Measurements from ENCODE around the gene NFILZ.
A peak's percentile ranks its signal among the peaks of the same experiment; 100 is the strongest.
"Not testable (repeated sequence)": the region's sequence is repeated elsewhere in the genome, so short reads cannot be mapped to it uniquely, and the experiment has no call there.

Gene NFILZ

DNA sequence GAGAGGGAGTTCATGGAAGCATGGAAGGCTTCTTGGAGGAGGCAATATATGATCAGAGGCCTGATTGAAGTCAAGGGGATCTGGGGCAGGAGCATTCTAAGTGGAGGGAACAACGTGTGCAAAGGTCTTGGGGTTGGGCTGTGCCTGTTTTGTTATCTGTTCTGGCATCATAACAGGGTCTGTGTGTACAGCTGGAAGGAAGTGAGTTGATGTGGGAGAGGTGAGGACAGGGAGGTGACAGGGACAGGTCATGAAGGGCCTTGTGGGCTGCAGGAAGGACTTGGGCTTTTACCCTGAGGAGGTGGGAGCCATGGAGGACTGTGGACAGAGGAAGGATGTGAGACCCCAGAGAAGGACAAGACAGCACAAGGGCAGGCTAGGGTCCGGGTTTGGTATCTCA is 1.2 kb upstream of the NFILZ start:
- no peak overlapping the region for H3K27ac ChIP-seq (ENCODE audit: low read length)
- H3K36me3 ChIP-seq (ENCODE audit: control insufficient read depth in 1 of 2, insufficient read depth in 2 of 2, low read length in 2 of 2) = no peaks in the 10 kb centered on the region
- no peak overlapping the region for H3K4me3 ChIP-seq (ENCODE audit: low read depth in 1 of 2, low read length in 2 of 2)
- no peaks in the 10 kb centered on the region for H3K27me3 ChIP-seq (ENCODE audit: low read depth, low read length)
- H3K4me1 ChIP-seq (ENCODE audit: control insufficient read depth in 1 of 2, insufficient read depth in 2 of 2, low read length in 2 of 2) = peaks cover 0 to 6% of the 10 kb centered on the region in 2 donors
- H3K9me3 ChIP-seq (ENCODE audit: control insufficient read depth in 1 of 2, low read length in 2 of 2) = peaks cover 0 to 14% of the 10 kb centered on the region in 2 donors

DNA sequence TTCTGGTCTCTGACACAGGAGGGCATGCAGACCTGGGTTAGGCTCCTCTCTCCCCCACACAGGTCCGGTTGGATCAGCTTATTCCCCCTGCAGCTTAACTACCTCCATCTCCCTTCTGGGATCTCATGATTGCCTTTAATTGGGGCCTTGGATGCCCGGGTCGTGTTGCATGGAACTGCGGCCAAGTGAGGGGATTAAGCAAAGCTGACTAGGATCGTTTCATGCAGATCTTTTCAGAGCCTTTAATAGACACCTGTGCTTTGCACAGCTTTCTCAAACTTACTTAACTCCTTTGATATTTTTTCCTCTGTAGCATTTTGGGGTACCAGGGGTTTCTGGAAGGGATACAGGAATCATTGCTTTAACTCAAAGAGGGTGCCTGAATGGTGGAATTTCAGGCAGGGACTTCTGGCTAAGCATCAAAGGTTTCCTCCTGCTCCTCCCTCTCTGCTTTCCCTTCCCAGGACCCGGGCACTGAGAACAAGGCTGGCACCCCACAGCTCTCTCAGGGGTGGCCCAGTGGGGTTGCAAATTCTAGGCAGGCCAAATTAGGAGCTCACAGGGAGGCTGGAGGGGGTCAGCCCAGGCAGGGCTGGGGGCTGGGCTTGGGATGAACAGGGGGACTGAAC is 477 bp downstream of the NFILZ start:
- peak overlapping the region in 1 of 2 donors; percentile 8 for H3K4me3 ChIP-seq (ENCODE audit: low read depth in 1 of 2, low read length in 2 of 2)
- no peaks in the 10 kb centered on the region for H3K27me3 ChIP-seq (ENCODE audit: low read depth, low read length)
- no peak overlapping the region for H3K27ac ChIP-seq (ENCODE audit: low read length)
- H3K4me1 ChIP-seq (ENCODE audit: control insufficient read depth in 1 of 2, insufficient read depth in 2 of 2, low read length in 2 of 2) = peaks cover 0 to 6% of the 10 kb centered on the region in 2 donors
- peaks cover 0 to 14% of the 10 kb centered on the region in 2 donors for H3K9me3 ChIP-seq (ENCODE audit: control insufficient read depth in 1 of 2, low read length in 2 of 2)
- no peaks in the 10 kb centered on the region for H3K36me3 ChIP-seq (ENCODE audit: control insufficient read depth in 1 of 2, insufficient read depth in 2 of 2, low read length in 2 of 2)

GRCh38 chr19:8631425-8631819 is 989 bp downstream of the NFILZ start:
- no peak overlapping the region for H3K27ac ChIP-seq (ENCODE audit: low read length)
- H3K4me3 ChIP-seq (ENCODE audit: low read depth in 1 of 2, low read length in 2 of 2) = peak overlapping the region in 1 of 2 donors; percentile 8
- H3K4me1 ChIP-seq (ENCODE audit: control insufficient read depth in 1 of 2, insufficient read depth in 2 of 2, low read length in 2 of 2) = peaks cover 0 to 6% of the 10 kb centered on the region in 2 donors
- H3K27me3 ChIP-seq (ENCODE audit: low read depth, low read length) = no peaks in the 10 kb centered on the region
- no peaks in the 10 kb centered on the region for H3K36me3 ChIP-seq (ENCODE audit: control insufficient read depth in 1 of 2, insufficient read depth in 2 of 2, low read length in 2 of 2)
- peaks cover 0 to 14% of the 10 kb centered on the region in 2 donors for H3K9me3 ChIP-seq (ENCODE audit: control insufficient read depth in 1 of 2, low read length in 2 of 2)

GRCh38 chr19:8635422-8635821 is 5.0 kb downstream of the NFILZ start:
- Histone ChIP-seq H3K36me3 (ENCODE audit: control insufficient read depth in 1 of 2, insufficient read depth in 2 of 2, low read length in 2 of 2) (no peaks in the 10 kb centered on the region), H3K4me3 (ENCODE audit: low read depth in 1 of 2, low read length in 2 of 2) (no peak overlapping the region), H3K27ac (ENCODE audit: low read length) (no peak overlapping the region), H3K27me3 (ENCODE audit: low read depth, low read length) (no peaks in the 10 kb centered on the region), H3K4me1 (ENCODE audit: control insufficient read depth in 1 of 2, insufficient read depth in 2 of 2, low read length in 2 of 2) (peaks cover 0 to 14% of the 10 kb centered on the region in 2 donors), H3K9me3 (ENCODE audit: control insufficient read depth in 1 of 2, low read length in 2 of 2) (peaks cover 1 to 7% of the 10 kb centered on the region in 2 donors)

- peaks cover 4 to 13% of the 10 kb centered on the region in 2 donors for H3K4me1 ChIP-seq (ENCODE audit: control insufficient read depth in 1 of 2, insufficient read depth in 2 of 2, low read length in 2 of 2)
- not testable (repeated sequence) for H3K4me3 ChIP-seq (ENCODE audit: low read depth in 1 of 2, low read length in 2 of 2); H3K9me3 ChIP-seq (ENCODE audit: control insufficient read depth in 1 of 2, low read length in 2 of 2); H3K27ac ChIP-seq (ENCODE audit: low read length); H3K27me3 ChIP-seq (ENCODE audit: low read depth, low read length); H3K36me3 ChIP-seq (ENCODE audit: control insufficient read depth in 1 of 2, insufficient read depth in 2 of 2, low read length in 2 of 2)
Measured at GRCh38 chr19:8637070-8637469, 6.6 kb downstream of the NFILZ start.

DNA sequence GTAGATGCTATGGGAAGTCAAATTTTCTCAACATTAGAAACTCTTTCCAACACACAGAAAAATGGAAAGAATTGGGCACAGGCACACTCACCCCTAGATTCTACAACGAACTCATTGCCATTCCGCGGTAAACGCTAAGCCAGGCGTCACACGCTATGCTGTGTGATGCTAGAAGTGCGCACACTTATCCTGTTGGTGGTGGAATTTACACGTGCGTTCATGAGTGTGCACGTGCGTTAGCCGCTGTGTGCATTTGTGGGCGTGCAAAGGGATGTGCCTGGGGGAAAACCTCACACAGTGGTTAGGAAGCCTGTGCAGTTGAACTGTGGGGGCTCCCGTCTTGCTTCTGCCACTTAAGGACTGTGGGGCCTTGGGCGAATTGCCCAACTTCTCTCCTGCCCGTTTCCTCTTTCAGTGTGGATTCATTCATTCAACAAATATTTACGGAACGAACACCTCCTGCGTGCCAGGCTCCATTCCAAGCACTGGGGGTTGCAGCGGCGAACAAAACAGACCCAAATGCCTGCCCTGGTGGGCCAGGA is 7.7 kb downstream of the NFILZ start:
- Histone ChIP-seq H3K4me3 (ENCODE audit: low read depth in 1 of 2, low read length in 2 of 2) (no peak overlapping the region), H3K4me1 (ENCODE audit: control insufficient read depth in 1 of 2, insufficient read depth in 2 of 2, low read length in 2 of 2) (peaks cover 4 to 13% of the 10 kb centered on the region in 2 donors), H3K27me3 (ENCODE audit: low read depth, low read length) (no peaks in the 10 kb centered on the region), H3K36me3 (ENCODE audit: control insufficient read depth in 1 of 2, insufficient read depth in 2 of 2, low read length in 2 of 2) (no peaks in the 10 kb centered on the region), H3K27ac (ENCODE audit: low read length) (no peak overlapping the region), H3K9me3 (ENCODE audit: control insufficient read depth in 1 of 2, low read length in 2 of 2) (peaks cover 10 to 12% of the 10 kb centered on the region in 2 donors)

- H3K4me3 ChIP-seq (ENCODE audit: low read depth in 1 of 2, low read length in 2 of 2) = no peak overlapping the region
- H3K27me3 ChIP-seq (ENCODE audit: low read depth, low read length) = no peaks in the 10 kb centered on the region
- no peak overlapping the region for H3K27ac ChIP-seq (ENCODE audit: low read length)
- peaks cover 4 to 13% of the 10 kb centered on the region in 2 donors for H3K4me1 ChIP-seq (ENCODE audit: control insufficient read depth in 1 of 2, insufficient read depth in 2 of 2, low read length in 2 of 2)
- peaks cover 10 to 12% of the 10 kb centered on the region in 2 donors for H3K9me3 ChIP-seq (ENCODE audit: control insufficient read depth in 1 of 2, low read length in 2 of 2)
- no peaks in the 10 kb centered on the region for H3K36me3 ChIP-seq (ENCODE audit: control insufficient read depth in 1 of 2, insufficient read depth in 2 of 2, low read length in 2 of 2)
Measured at GRCh38 chr19:8639821-8640401, 9.5 kb downstream of the NFILZ start.

GRCh38 chr19:8640402-8641004 is 10.1 kb downstream of the NFILZ start:
- no peak overlapping the region for H3K4me3 ChIP-seq (ENCODE audit: low read depth in 1 of 2, low read length in 2 of 2)
- no peaks in the 10 kb centered on the region for H3K36me3 ChIP-seq (ENCODE audit: control insufficient read depth in 1 of 2, insufficient read depth in 2 of 2, low read length in 2 of 2)
- peaks cover 4 to 13% of the 10 kb centered on the region in 2 donors for H3K4me1 ChIP-seq (ENCODE audit: control insufficient read depth in 1 of 2, insufficient read depth in 2 of 2, low read length in 2 of 2)
- H3K27ac ChIP-seq (ENCODE audit: low read length) = no peak overlapping the region
- peaks cover 10 to 12% of the 10 kb centered on the region in 2 donors for H3K9me3 ChIP-seq (ENCODE audit: control insufficient read depth in 1 of 2, low read length in 2 of 2)
- H3K27me3 ChIP-seq (ENCODE audit: low read depth, low read length) = no peaks in the 10 kb centered on the region

- Histone ChIP-seq H3K27ac (ENCODE audit: low read length) (no peak overlapping the region), H3K27me3 (ENCODE audit: low read depth, low read length) (no peaks in the 10 kb centered on the region), H3K9me3 (ENCODE audit: control insufficient read depth in 1 of 2, low read length in 2 of 2) (peaks cover 10 to 12% of the 10 kb centered on the region in 2 donors), H3K4me3 (ENCODE audit: low read depth in 1 of 2, low read length in 2 of 2) (no peak overlapping the region), H3K4me1 (ENCODE audit: control insufficient read depth in 1 of 2, insufficient read depth in 2 of 2, low read length in 2 of 2) (peaks cover 4 to 13% of the 10 kb centered on the region in 2 donors), H3K36me3 (ENCODE audit: control insufficient read depth in 1 of 2, insufficient read depth in 2 of 2, low read length in 2 of 2) (no peaks in the 10 kb centered on the region)
Measured at GRCh38 chr19:8641221-8641907, 10.9 kb downstream of the NFILZ start.

DNA sequence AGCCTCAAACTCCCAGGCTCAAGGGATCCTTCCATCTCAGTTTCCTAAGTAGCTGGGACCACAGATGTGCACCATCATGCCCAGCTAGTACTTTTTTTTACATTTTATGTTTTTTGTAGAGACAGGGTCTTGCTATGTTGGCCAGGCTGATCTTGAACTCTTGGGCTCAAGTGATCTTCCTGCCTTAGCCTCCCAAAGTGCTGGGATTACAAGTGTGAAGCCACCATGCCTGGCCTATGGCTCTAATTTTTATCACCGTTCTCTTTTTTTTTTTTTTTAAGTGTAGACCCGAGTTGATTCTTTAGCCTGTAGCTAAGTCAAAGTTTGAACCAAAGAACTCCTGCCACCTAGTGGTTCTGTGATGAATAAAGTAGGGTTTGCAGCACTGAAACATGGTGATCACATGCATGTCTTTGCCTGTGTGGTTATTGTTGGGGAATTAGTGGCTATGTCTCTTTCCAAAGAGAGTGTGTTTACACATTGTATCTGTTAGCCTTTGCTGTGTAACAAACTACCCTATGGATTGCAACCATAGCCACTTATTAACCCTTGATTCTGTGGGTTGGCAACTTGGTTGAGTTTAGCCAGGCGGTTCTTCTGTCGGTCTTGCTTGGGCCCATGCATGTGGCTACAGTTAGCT is 11.6 kb downstream of the NFILZ start:
- H3K4me1 ChIP-seq (ENCODE audit: control insufficient read depth in 1 of 2, insufficient read depth in 2 of 2, low read length in 2 of 2) = peaks cover 4 to 13% of the 10 kb centered on the region in 2 donors
- H3K9me3 ChIP-seq (ENCODE audit: control insufficient read depth in 1 of 2, low read length in 2 of 2) = peaks cover 10 to 12% of the 10 kb centered on the region in 2 donors
- H3K36me3 ChIP-seq (ENCODE audit: control insufficient read depth in 1 of 2, insufficient read depth in 2 of 2, low read length in 2 of 2) = no peaks in the 10 kb centered on the region
- no peak overlapping the region for H3K4me3 ChIP-seq (ENCODE audit: low read depth in 1 of 2, low read length in 2 of 2)
- H3K27me3 ChIP-seq (ENCODE audit: low read depth, low read length) = no peaks in the 10 kb centered on the region
- no peak overlapping the region for H3K27ac ChIP-seq (ENCODE audit: low read length)

GRCh38 chr19:8642561-8642960 is 12.1 kb downstream of the NFILZ start:
- Histone ChIP-seq H3K27me3 (ENCODE audit: low read depth, low read length) (no peaks in the 10 kb centered on the region), H3K9me3 (ENCODE audit: control insufficient read depth in 1 of 2, low read length in 2 of 2) (peaks cover 10 to 12% of the 10 kb centered on the region in 2 donors), H3K4me3 (ENCODE audit: low read depth in 1 of 2, low read length in 2 of 2) (no peak overlapping the region), H3K36me3 (ENCODE audit: control insufficient read depth in 1 of 2, insufficient read depth in 2 of 2, low read length in 2 of 2) (no peaks in the 10 kb centered on the region), H3K27ac (ENCODE audit: low read length) (no peak overlapping the region), H3K4me1 (ENCODE audit: control insufficient read depth in 1 of 2, insufficient read depth in 2 of 2, low read length in 2 of 2) (peaks cover 4 to 13% of the 10 kb centered on the region in 2 donors)
